Amygdala (tissue), 56 donors: Measurements from ENCODE around the gene SDR9C7.
"Not testable (repeated sequence)": the region's sequence is repeated elsewhere in the genome, so short reads cannot be mapped to it uniquely, and the experiment has no call there.

Source experiments
- DNase-seq, 56 donors: peaks; one replicate each; lab custom pipeline; 2025; lab: John Stamatoyannopoulos, UW

SDR9C7 gene

GRCh38 chr12:56933826-56934625 lies at the start of gene SDR9C7:
SDR9C7 (minus strand) TSS chr12:56934408; CDS start chr12:56934261, 147 bp downstream.
- DNase-seq = no peak

DNA sequence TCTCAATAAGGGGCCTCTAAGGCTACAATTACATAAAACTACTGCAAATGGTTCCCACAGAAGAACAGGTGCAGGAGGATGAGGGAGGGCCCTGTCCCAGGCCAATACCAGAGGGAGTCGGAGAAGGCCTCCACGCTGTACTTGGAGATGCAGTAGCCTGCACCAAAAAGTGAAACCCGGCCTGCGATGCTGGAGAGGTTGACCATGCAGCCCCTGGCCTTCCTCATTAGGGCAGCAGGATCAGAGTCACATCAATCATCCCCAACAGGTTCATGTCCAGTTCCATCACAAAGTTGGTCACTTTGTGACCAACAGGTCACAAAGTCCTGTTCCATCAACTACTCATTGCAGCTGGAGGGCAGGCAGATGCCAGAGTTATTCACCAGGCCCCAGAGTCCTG lies 49.2 kb upstream of the SDR9C7 start:
- DNase-seq = no peak

DNA sequence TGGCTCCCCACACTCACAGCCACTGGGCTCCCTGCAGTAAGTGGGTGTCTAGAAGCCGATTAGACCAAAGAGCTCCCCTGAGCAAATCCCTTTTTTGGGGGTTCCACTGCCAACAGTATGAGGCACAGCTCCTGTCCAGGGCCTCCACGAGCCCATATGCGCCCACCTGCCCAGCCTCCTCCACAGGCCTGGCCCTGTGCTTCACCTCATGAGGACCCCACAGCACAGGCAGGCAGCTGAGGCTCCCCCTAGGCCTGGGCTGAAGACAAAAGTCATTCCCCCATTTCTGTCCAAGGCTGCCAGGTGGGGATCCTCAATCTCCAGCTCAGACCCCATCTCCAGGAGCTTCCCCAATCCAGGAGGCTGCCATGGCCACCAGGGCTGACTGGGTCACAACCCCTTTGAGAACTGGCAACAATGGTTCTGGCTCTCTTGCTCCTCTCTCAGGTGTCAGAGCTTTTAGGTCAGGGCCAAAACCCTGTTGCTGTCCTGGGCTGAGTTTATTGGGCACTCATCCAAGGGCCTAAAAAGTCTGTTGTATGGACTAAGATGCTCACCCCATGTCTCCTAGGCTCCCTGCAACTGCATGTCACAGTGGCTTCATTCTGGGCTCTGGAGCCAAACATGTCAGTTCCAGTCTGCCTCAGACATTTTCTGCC lies 48.5 kb upstream of the SDR9C7 start:
- not testable (repeated sequence) for DNase-seq

GRCh38 chr12:56980941-56981530 lies 46.8 kb upstream of the SDR9C7 start:
- DNase-seq = no peak

DNA sequence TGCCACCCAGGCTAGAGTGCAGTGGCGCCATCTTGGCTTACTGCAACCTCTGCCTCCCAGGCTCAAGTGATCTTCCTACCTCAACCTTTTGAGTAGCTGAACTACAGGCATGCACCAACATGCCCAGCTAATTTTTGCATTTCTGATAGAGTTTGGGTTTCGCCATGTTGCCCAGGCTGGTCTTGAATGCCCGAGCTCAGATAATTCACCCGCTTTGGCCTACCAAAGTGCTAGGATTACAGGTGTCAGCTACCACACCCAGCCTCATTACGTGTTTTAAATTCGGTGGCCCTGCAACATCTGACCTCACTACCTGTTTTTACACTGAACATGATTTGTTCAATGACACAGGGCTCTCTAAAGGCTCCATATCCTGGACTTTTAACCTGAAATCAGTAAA lies 46.1 kb upstream of the SDR9C7 start:
- no peak for DNase-seq

DNA sequence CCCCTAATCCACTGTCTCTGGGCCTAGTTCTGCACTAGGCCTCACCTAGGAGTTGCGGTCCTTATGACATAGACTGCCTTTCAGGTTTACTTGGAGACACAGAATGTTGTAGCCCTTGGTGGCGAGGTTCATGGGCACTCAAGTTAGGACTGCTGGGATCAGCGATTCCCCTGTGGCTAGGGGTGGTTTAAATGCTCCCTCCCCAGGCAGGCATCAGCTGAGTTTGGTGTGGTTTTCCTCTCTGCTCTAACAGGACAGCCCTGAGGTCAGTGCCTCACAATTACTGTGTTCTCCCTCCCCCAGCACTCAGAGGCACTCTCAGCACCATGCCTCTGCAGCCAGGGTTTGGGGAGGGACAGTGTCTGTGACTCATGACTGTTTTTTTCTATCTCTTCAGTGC lies 45.4 kb upstream of the SDR9C7 start:
- no peak for DNase-seq

- DNase-seq = no peak
These were observed 44.4 kb upstream of the SDR9C7 start for GRCh38 chr12:56978397-56979138.

- not testable (repeated sequence) for DNase-seq
These were observed 43.2 kb upstream of the SDR9C7 start for GRCh38 chr12:56977361-56977760.

GRCh38 chr12:56974224-56974623 lies 40.0 kb upstream of the SDR9C7 start:
- not testable (repeated sequence) for DNase-seq

DNA sequence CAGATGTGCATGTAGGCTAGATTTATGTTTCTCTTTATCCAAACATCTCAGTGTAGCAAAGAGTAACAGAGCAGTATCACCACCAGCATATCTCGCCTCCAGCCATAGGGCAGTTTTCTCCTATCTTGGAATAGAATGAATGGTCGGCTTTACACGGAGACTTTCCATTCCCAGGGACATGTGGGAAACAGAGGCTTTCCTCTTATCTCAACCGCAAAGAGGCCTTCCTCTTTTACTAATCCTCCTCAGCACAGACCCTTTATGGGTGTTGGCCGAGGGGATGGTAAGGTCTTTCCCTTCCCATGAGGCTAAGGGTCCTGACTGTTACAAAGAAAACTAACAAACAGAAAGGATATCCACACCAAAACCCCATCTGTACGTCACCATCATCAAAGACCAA lies 34.7 kb upstream of the SDR9C7 start:
- not testable (repeated sequence) for DNase-seq

GRCh38 chr12:56965997-56966642 lies 31.9 kb upstream of the SDR9C7 start:
- not testable (repeated sequence) for DNase-seq

- not testable (repeated sequence) for DNase-seq
These were observed 30.9 kb upstream of the SDR9C7 start for GRCh38 chr12:56965124-56965523.

DNA sequence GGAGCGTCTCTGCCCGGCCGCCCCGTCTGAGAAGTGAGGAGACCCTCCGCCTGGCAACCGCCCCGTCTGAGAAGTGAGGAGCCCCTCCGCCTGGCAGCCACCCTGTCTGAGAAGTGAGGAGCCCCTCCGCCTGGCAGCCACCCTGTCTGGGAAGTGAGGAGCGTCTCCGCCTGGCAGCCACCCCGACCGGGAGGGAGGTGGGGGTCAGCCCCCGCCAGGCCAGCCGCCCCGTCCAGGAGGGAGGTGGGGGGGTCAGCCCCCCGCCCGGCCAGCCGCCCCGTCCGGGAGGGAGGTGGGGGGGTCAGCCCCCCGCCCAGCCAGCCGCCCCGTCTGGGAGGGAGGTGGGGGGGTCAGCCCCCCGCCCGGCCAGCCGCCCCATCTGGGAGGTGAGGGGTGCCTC lies 29.3 kb upstream of the SDR9C7 start:
- DNase-seq = not testable (repeated sequence)

GRCh38 chr12:56962247-56962646 lies 28.0 kb upstream of the SDR9C7 start:
- DNase-seq = not testable (repeated sequence)

GRCh38 chr12:56958422-56958821 lies 24.2 kb upstream of the SDR9C7 start:
- DNase-seq = no peak

GRCh38 chr12:56957229-56958052 lies 23.2 kb upstream of the SDR9C7 start, which contains the start of gene RDH16:
RDH16 (minus strand) TSS chr12:56957608; CDS start chr12:56957462, 146 bp downstream.
- no peak for DNase-seq

DNA sequence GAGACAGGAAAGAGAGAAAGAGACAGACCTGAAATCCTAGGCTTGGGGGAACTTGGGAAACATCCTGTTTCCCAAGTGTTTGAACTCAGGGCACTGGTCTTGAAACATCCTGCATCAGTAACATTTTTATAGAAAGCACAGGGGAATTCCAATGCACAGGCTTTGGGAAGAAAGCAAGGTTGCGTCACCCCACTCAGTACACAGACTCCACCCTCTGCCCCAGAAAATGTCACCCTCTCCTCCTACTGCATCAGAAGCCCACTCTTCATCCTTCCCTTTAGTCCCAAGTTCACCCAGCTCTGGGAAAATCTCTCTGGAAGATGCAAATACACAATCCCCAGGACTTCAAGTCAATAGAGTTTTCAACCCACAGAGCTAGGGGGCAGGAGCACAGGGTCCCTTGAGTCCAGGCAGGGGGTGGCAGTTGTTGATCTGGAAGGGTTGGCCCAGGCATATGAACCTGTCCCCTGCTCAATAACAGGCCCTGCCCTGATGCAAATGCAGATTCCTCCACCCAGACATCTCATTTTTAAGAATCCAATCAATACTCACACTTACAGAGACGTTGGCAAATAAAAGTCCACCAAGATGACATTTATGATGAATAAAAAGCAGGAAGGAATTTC lies 21.5 kb upstream of the SDR9C7 start:
- DNase-seq = no peak

DNA sequence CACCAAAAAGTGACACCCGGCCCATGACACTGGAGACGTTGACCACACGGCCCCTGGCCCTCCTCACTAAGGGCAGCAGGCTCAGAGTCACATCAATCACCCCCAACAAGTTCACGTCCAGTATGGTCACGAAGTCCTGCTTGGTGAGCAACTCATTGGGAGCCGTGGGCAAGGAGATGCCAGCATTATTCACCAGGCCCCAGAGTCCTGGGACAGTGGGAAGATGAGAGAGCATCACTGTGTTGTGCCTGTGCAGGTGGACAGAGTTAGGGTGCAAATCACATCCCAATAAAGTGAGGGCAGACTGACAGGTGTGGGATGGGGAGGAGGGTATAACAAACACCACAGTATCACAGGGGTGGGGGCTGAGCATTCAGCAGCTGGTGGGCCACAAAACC lies 20.7 kb upstream of the SDR9C7 start:
- DNase-seq = no peak
